Panc1 (cell line): Measurements from ENCODE around the gene MSLN. TPM values are rescaled to one million over a fixed set of nuclear protein-coding genes. Genes with fewer than 3 reads are reported as not detected.

Experiments
- ATAC-seq: fragments of 200-7000 bp; cut with Tn5 transposase; 2 replicates; pipeline ENCODE4 v1.9.1; 2020; ENCODE audit warnings: mild to moderate bottlenecking, moderate library complexity
- BruUV-seq: library from RNA; stranded (reverse); fragments of 400-500 nt; replicated peaks from 2 replicates; lab custom pipeline; 2021; lab: Mats Ljungman, UMichigan
- CTCF ChIA-PET: fragments of 300-600 bp; sonication (Branson Sonifier 250); formaldehyde crosslinking; loops from one replicate; lab custom pipeline; 2022; ENCODE audit warnings: antibody characterized with exemption; lab: Charles Lee
- POLR2A ChIA-PET: fragments of 300-600 bp; sonication (Branson Sonifier 250); formaldehyde crosslinking; loops from one replicate; lab custom pipeline; 2022; ENCODE audit warnings: antibody characterized with exemption; lab: Charles Lee
- DNase-seq: peaks from one replicate; pipeline ENCODE4 v3.0.0-alpha.2; 2010; ENCODE audit warnings: low read depth, low spot score
- H3K27ac ChIP-seq: 2 replicates; pipeline ENCODE4 v1.5.1; 2011; ENCODE audit warnings: mild to moderate bottlenecking, low read length, inconsistent platforms
- H3K27me3 ChIP-seq: fragments of 200-500 bp; sonication (Bioruptor generic); 2 replicates; pipeline ENCODE4 v1.6.0; 2014; ENCODE audit warnings: low read length, inconsistent platforms; ENCODE audit not compliant: control insufficient read depth, insufficient read depth
- H3K36me3 ChIP-seq: fragments of 200-500 bp; sonication (Bioruptor generic); 2 replicates; pipeline ENCODE4 v1.5.1; 2014; ENCODE audit warnings: inconsistent platforms, mild to moderate bottlenecking, low read length, moderate library complexity; ENCODE audit not compliant: control insufficient read depth, insufficient read depth
- H3K4me1 ChIP-seq: 2 replicates; pipeline ENCODE4 v1.5.1; 2011; ENCODE audit warnings: inconsistent platforms, mild to moderate bottlenecking, low read length, moderate library complexity; ENCODE audit not compliant: control insufficient read depth, insufficient read depth
- H3K4me3 ChIP-seq, 2 experiments: 2 replicates each; pipeline ENCODE4 v1.5.1; 2011 to 2012; ENCODE audit warnings: low read depth in 2 of 2, low read length in 2 of 2, mild to moderate bottlenecking in 2 of 2, inconsistent platforms in 1 of 2, moderate library complexity in 1 of 2
- H3K9me3 ChIP-seq: fragments of 200-500 bp; sonication (Bioruptor generic); 2 replicates; pipeline ENCODE4 v1.5.1; 2014; ENCODE audit warnings: low read depth, mild to moderate bottlenecking, inconsistent platforms, low read length, moderate library complexity; ENCODE audit not compliant: control insufficient read depth, insufficient read depth
- CTCF ChIP-seq: fragments of 450-650 bp; IDR thresholded peaks from 2 replicates; pipeline ENCODE4 v1.5.1; 2017; ENCODE audit warnings: mild to moderate bottlenecking
- POLR2AphosphoS5 ChIP-seq: IDR thresholded peaks from 2 replicates; pipeline ENCODE4 v1.6.1; 2012; ENCODE audit warnings: mild to moderate bottlenecking, low read depth, low read length, moderate library complexity
- REST ChIP-seq, 2 experiments: IDR thresholded peaks; 2 replicates each; pipeline ENCODE4 v1.6.1; 2011 to 2012; ENCODE audit warnings: low read depth in 2 of 2, control low read depth in 1 of 2, low read length in 1 of 2, mild to moderate bottlenecking in 1 of 2, moderate library complexity in 1 of 2; ENCODE audit not compliant: insufficient read depth in 1 of 2
- SIN3A ChIP-seq: IDR thresholded peaks from 2 replicates; pipeline ENCODE4 v1.6.1; 2012; ENCODE audit warnings: low read depth, mild to moderate bottlenecking, low read length, moderate library complexity, borderline replicate concordance; ENCODE audit not compliant: insufficient read depth
- TCF7L2 ChIP-seq: IDR thresholded peaks from 2 replicates; pipeline ENCODE4 v1.6.1; 2011; ENCODE audit warnings: mild to moderate bottlenecking, low read depth, low read length, inconsistent platforms
- in situ Hi-C: cut with HindIII; loops from 2 replicates; pipeline ENCODE4 v1.10.0; 2016; ENCODE audit warnings: low sequenced_read_pairs, low pct_unique_long_range_greater_than_20kb
- intact Hi-C: fragments of 100-400 bp; cut with micrococcal nuclease; formaldehyde crosslinking; loops from one replicate; pipeline ENCODE4 v1.10.0; 2022; ENCODE audit not compliant: unreplicated experiment
- total RNA-seq: library from RNA; stranded (reverse); gene quantifications from one replicate; pipeline ENCODE4 v1.2.1, GENCODE V29; 2021; ENCODE audit not compliant: unreplicated experiment

The MSLN gene
- total RNA-seq, 1 experiment from 2014 or later: 1.1 TPM

- DNase-seq (no peak), ATAC-seq (no peak)
- no peaks in the 10 kb centered on the region for H3K9me3 ChIP-seq
- H3K36me3 ChIP-seq: no peaks in the 10 kb centered on the region
- peaks cover 36% of the 10 kb centered on the region for H3K4me1 ChIP-seq
- ChIA-PET CTCF (interaction anchor here (0.5 kb wide), 1 partner anchor 576 kb away, joined by 3 read pairs; no protein-coding TSS in a partner anchor), POLR2A (interaction anchor here (0.7 kb wide), 2 partner anchors 174 to 177 kb away, joined by 3 read pairs; partner anchors contain the start of gene SOX8)
- no peaks in the 10 kb centered on the region for H3K27me3 ChIP-seq
- H3K4me3 ChIP-seq: no peak overlapping the region
- H3K27ac ChIP-seq: no peak overlapping the region
- intact Hi-C loops: no loop called here
- BruUV-seq: no TSS peak
- TF ChIP-seq CTCF: no peak
- no peak for TF ChIP-seq POLR2AphosphoS5
- no peak for TF ChIP-seq REST (IDR thresholded peaks at IDR 0.05; ENCODE audit: insufficient read depth in 1 of 2, low read depth in 2 of 2, low read length in 1 of 2)
- TF ChIP-seq TCF7L2: no peak
- TF ChIP-seq SIN3A: no peak
- in situ Hi-C loops: no loop called here
Observed at GRCh38 chr16:804193-805048, 43.9 kb downstream of the MSLN start.

GRCh38 chr16:805474-805873 lies 44.9 kb downstream of the MSLN start:
- no peak for ATAC-seq
- in situ Hi-C loops (no loop called here), intact Hi-C loops (no loop called here)
- DNase-seq: no peak
- H3K36me3 ChIP-seq: no peaks in the 10 kb centered on the region
- BruUV-seq: no TSS peak
- no peak overlapping the region for H3K4me3 ChIP-seq
- ChIA-PET CTCF (no interaction called here), POLR2A (interaction anchor here (0.7 kb wide), 1 partner anchor 176 kb away, joined by 3 read pairs; the partner anchor contains the start of gene SOX8)
- TF ChIP-seq CTCF: no peak
- TF ChIP-seq TCF7L2: no peak
- TF ChIP-seq POLR2AphosphoS5: no peak
- no peak for TF ChIP-seq SIN3A
- no peak for TF ChIP-seq REST (IDR thresholded peaks at IDR 0.05; ENCODE audit: insufficient read depth in 1 of 2, low read depth in 2 of 2, low read length in 1 of 2)
- H3K27me3 ChIP-seq: no peaks in the 10 kb centered on the region
- H3K4me1 ChIP-seq: peaks cover 31% of the 10 kb centered on the region
- no peaks in the 10 kb centered on the region for H3K9me3 ChIP-seq
- no peak overlapping the region for H3K27ac ChIP-seq
